ENCODE measurements around the gene TLCD2. TPM values are rescaled to one million over a fixed set of nuclear protein-coding genes. Genes with fewer than 3 reads are reported as not detected.

The TLCD2 gene
- total RNA-seq, 1 donor from 2014 or later, result 8.6 TPM

GRCh38 chr17:1754430-1755112 lies 44.4 kb upstream of the TLCD2 start:
- peaks cover 7% of the 10 kb centered on the region for H3K4me1 Mint-ChIP-seq
- H3K36me3 Mint-ChIP-seq, result no peaks in the 10 kb centered on the region
- no peaks in the 10 kb centered on the region for H3K9me3 Mint-ChIP-seq
- DNase-seq (ENCODE audit: low spot score in 2 of 2, unreplicated experiment in 2 of 2), result no peak
- H3K27ac Mint-ChIP-seq, result no peak overlapping the region
- no peaks in the 10 kb centered on the region for H3K27me3 Mint-ChIP-seq (ENCODE audit: low read depth)
- TF ChIP-seq CTCF (IDR thresholded peaks at IDR 0.05; ENCODE audit: unreplicated experiment), result no peak
- H3K4me3 Mint-ChIP-seq, result no peak overlapping the region

DNA sequence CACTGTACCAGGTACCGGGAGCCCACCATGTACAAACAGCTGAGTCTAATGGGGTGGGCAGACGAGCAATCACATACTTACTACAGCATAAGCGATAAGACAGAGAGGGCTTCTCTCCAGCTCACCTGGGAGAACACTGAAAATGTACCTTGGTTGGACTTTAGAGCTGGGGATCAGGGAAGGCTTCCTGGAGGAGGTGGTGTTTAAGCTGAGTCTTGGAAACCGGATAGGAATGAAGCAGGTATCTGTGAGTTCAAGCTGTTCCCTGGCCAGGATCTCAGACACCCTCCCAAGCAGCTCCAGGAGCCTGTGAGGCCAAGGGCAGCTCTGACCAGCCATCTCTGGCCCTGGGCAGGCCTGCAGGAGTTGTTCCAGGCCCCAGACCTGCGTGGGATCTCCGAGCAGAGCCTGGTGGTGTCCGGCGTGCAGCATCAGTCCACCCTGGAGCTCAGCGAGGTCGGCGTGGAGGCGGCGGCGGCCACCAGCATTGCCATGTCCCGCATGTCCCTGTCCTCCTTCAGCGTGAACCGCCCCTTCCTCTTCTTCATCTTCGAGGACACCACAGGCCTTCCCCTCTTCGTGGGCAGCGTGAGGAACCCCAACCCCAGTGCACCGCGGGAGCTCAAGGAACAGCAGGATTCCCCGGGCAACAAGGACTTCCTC lies 43.7 kb upstream of the TLCD2 start:
- Mint-ChIP-seq H3K36me3 (no peaks in the 10 kb centered on the region), H3K4me3 (no peak overlapping the region), H3K4me1 (peaks cover 7% of the 10 kb centered on the region), H3K27ac (no peak overlapping the region), H3K9me3 (no peaks in the 10 kb centered on the region), H3K27me3 (ENCODE audit: low read depth) (no peaks in the 10 kb centered on the region)
- no peak for TF ChIP-seq CTCF (IDR thresholded peaks at IDR 0.05; ENCODE audit: unreplicated experiment)
- DNase-seq (ENCODE audit: low spot score in 2 of 2, unreplicated experiment in 2 of 2), result no peak

DNA sequence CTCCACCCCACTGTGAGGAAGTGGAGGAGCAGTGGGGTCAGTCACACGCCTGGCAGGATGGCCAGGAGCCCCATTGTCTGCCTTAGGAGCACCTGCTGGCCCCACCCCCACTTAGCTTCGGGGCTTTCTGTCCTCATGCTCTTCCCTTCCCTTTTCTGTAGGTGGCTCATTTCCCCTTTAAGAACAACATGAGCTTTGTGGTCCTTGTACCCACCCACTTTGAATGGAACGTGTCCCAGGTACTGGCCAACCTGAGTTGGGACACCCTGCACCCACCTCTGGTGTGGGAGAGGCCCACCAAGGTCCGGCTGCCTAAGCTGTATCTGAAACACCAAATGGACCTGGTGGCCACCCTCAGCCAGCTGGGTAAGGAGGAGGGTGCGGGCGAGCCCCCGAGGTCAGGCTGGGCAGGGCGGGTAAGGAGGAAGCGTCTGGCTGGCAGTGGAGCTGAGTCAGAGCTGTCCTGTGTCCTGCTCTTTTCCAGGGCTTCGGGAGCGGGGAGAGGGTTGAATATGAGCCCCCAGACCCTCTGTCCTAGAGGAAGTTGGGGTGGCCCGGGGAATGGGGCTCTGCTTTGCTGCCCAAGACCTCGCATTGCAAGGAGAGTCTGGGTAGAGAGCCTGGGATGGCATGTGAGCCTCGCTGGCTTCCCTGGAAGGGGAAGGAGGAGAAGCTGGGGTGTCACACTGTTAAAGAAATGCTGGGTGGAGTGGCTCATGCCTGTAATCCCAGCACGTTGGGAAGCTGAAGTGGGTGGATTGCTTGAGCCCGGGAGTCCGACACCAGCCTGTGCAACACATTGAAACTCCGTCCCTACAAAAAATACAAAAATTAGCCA lies 42.5 kb upstream of the TLCD2 start:
- no peak for TF ChIP-seq CTCF (IDR thresholded peaks at IDR 0.05; ENCODE audit: unreplicated experiment)
- H3K27me3 Mint-ChIP-seq (ENCODE audit: low read depth), result no peaks in the 10 kb centered on the region
- no peak for DNase-seq (ENCODE audit: low spot score in 2 of 2, unreplicated experiment in 2 of 2)
- H3K36me3 Mint-ChIP-seq, result no peaks in the 10 kb centered on the region
- H3K4me3 Mint-ChIP-seq, result no peak overlapping the region
- H3K27ac Mint-ChIP-seq, result no peak overlapping the region
- H3K4me1 Mint-ChIP-seq, result peaks cover 7% of the 10 kb centered on the region
- no peaks in the 10 kb centered on the region for H3K9me3 Mint-ChIP-seq

- no peak for TF ChIP-seq CTCF (IDR thresholded peaks at IDR 0.05; ENCODE audit: unreplicated experiment)
- H3K4me1 Mint-ChIP-seq, result peaks cover 3% of the 10 kb centered on the region
- no peak overlapping the region for H3K27ac Mint-ChIP-seq
- H3K4me3 Mint-ChIP-seq, result no peak overlapping the region
- H3K9me3 Mint-ChIP-seq, result no peaks in the 10 kb centered on the region
- no peaks in the 10 kb centered on the region for H3K27me3 Mint-ChIP-seq (ENCODE audit: low read depth)
- no peaks in the 10 kb centered on the region for H3K36me3 Mint-ChIP-seq
- DNase-seq (ENCODE audit: low spot score in 2 of 2, unreplicated experiment in 2 of 2), result no peak
Measured at GRCh38 chr17:1750628-1751027, 40.5 kb upstream of the TLCD2 start.

- TF ChIP-seq CTCF (IDR thresholded peaks at IDR 0.05; ENCODE audit: unreplicated experiment), result no peak
- H3K36me3 Mint-ChIP-seq, result no peaks in the 10 kb centered on the region
- peaks cover 5% of the 10 kb centered on the region for H3K4me1 Mint-ChIP-seq
- H3K27ac Mint-ChIP-seq, result no peak overlapping the region
- H3K4me3 Mint-ChIP-seq, result no peak overlapping the region
- no peak for DNase-seq (ENCODE audit: low spot score in 2 of 2, unreplicated experiment in 2 of 2)
- no peaks in the 10 kb centered on the region for H3K27me3 Mint-ChIP-seq (ENCODE audit: low read depth)
- H3K9me3 Mint-ChIP-seq, result no peaks in the 10 kb centered on the region
Measured at GRCh38 chr17:1746975-1747543, 36.9 kb upstream of the TLCD2 start.
